Hippocampal formation (tissue), 2 donors: ENCODE results near the gene GGACT.

Experiments used
- DNase-seq, 2 donors: peaks; one replicate each; lab custom pipeline; 2025; lab: John Stamatoyannopoulos, UW

The GGACT gene

DNA sequence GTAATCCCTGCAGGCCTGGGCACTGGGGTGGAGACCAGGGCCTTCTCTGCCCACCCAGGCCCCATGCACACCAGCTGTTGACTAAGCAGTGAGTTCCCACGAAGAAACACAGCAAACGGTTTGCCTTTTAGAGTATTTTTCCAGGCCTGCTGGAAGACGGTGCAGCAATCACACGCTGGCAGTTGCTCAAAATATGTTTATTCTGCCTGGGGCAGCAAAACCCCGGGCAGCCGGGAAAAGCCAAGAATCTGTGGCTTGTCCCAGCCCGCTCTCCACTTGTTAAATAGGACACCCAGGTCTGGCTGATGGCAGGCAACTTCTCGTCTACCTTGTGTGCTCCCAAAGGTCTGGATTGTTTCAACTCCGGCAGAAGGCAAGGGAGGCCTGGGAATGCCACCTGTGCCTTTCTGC, 40.8 kb downstream of the GGACT start:
- no peak for DNase-seq

DNA sequence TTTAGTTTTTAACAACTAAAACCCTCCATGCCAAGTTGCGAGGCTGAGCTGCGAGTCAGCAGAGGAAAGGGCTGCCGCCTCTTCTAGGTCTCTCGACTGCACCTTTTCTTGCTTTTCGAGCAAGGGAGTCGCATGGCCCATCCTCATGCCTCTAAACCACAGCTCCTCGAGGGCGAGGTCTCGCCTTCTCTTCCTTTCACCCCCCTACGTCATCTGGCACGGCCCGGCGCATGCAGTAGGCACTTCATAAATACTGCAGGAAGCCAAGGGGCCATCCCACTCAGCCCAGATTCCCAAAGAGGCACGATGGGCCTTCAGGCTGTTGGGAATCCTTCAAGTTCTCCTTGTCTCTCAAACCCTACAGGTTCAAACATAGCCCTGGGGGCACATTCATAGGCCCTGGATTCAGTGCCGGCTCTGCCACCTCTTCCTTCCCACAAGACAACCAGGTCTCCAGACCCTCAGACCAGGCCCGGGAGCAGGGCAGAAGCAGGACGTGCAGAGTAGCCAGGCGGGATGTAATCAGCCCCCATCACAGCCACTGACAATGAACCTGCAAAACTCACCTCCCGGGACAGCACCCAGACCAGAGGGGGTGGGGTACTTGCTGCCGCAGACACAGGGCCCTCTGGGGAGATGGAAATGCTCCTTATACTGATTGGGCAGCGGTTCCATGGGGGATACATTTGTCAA, 41.7 kb downstream of the GGACT start:
- DNase-seq: no peak

DNA sequence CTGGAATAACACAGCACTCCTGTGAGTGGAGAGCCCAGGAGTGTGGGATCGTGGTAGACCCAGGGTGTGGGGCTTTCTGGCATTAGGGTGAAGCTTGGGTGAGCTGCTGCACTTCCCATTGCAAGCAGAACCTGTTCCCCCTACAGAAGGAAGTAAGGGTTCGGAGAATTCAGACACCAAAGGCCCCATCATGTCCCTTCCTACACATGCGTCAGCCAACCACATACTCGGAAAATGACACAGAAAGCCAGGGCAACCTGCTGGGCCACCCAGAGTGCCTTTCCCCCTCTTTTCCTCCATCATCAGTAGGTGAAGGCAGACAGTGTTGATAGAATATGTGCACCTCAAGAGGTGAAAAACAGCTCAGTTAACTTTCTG, 42.9 kb downstream of the GGACT start:
- no peak for DNase-seq

DNA sequence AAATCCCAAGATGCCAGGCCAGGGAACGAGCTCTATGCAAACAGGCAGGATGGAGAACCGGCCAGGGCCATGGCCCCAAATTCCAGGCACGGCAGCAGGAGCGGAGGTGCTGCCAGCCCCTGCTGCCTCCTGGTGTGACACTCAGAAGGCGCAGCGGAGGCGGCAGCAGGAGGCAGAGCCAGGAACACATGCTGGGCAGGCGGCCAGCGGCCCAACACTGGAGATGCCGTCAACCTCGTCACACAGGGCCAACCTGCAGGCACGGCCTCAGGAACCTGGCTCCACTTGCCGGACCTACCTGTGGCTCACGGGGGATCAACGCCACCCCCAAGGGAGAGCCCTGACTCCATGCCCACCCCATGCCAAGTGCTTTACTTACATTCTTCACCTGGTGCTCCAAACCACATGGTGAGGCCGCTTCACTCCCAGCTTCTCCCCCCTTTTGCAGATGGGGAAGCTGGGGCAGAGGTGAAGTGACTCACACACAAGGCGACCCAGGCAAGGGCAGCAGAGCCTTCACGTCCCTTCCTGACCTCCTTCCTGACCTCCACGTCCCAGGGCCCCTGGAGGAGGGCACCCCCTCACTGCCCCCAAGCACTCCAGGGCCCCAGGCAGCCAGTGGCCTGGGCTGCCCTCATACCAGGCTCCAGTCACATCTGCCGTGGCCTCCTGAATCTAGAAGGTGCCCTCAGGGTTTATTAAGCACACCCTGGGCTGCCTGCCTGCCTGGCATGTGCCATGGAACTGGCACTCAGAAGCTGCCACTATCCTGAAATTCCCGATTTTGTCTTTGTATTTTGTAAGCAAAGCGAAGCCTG, 43.5 kb downstream of the GGACT start:
- no peak for DNase-seq

DNA sequence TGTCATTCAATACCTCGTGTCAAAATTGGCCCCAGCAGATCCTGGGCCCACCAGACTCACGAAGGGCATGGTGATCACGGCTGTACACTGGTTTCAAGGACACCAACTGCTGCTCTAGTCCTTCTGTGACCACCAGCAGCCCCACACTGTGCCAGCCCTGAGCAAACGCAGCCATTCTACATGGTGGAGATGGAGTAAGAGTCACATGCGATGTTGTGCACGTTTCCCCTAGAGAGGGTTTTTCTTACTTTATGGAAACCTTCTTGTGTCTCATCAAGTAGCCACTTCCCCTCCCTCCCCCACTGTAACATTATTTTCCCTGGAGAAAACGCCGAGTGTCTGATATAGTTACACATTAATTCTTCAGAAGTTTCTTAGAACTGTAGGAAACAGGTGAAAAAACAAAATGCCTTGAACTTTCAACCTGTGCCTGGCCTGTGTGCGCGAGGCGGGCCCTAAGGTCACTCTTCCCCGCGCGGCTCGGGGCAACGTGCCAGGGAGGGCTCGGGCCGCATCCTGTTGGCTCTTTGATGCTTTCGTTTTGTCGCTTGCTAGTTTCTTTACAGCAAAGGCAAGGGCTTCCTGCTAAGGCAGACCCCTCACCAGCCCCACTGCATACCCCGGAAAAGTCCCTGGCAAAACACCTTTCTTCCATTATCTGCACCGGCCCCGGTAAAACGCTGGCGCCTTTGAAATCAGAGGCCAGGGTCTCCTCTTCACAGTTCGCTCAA, 44.6 kb downstream of the GGACT start:
- DNase-seq: no peak

DNA sequence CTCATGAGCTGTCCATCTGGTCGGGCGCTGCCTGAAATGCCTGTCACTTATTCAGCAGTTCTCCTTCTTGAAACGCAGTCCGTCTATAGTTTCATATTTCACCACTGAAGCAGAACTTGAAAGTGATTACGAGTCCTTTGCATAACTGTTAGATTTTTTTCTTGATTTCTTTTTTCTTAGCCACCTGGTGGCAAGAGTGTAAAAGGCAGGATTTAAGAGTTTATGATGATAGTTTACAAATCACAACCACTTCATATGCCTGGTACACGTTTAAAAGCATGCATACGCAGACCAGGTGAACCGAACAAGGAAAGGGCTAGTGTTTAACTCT, 45.8 kb downstream of the GGACT start:
- no peak for DNase-seq

DNA sequence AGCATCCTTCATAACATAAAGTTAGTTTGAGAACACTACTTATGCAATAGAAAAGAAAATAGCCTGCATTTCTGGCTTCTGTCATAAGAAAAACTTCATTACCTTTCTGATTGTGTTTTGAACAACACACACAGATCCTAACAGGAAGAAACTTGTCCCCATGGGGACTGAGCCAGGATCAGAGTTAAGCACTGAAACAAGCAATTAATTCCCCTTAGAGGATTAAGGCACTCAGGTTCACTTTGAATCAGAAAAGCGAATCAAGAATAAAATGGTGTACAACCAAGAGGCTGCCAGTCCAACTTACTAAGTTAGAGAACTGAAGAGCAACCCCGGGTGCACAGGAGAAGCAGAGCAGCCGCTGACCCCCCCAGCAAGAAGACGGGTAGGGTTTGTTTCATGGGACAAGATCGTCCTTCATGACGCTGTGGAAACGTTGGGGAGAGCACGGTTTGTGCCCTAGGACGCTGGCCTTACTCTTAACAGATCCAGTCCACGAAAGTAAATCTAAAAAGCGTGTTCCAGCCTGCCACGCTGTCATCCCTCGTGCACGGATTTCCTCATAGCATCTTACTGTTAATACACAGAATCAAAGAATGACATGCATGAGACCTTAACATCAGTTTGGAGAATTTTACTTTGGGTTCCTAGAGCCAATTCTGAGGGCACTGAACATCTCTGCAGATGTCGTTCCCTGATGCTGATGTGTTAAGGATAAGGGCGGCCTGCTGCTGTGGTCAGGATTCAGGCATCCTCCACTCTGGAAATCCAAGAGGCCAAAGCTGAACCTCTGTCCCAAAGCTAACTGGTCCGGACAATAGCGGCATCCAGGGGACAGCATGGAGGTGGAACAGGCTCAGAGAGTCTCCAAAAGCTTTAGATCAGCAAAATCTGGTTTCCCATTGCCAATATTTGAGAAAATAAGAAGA, 46.4 kb downstream of the GGACT start:
- no peak for DNase-seq

DNA sequence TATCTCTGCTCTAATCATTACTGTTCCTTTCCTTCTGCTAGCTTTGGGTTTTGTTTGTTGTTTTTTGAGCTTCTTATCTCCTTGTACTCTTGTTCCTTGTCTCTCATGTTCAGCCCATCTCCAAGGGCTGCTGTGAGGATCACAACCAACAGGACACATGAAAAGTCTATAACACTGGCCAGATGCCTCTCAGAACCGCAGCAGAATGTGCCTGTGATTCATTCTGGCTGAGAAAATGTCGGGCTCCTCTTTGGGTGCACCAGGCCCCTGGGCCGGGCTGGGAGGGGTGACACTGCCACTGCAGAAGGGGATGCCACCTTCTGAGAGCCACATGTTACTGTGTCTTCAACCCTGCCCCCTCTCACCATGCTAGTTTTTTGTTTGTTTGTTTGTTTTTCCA, 48.0 kb downstream of the GGACT start:
- no peak for DNase-seq

DNA sequence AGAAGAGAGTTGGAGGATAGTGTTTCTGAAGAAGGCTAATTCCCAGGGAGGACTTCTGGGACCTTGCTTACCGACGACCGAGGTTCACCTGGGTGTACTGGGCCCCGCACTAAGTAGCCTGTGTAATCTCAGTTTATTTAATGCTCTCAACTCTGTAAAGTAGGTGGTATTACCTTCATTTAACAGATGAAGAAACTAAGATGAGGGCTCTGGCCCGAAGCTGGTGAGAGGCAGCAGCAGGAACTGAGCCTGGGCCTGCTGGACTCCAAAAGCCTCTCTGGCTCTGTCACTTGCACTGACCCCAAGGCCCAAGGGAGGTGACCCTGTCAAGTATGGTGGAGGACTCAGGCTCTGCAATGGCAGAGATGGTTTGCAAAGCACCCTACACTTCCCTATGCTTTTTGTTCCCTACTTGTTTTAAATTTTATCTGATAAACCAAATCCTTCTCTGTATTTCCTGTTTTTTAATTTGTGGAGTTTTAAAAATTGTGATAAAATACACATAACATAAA, 50.6 kb downstream of the GGACT start:
- no peak for DNase-seq

DNA sequence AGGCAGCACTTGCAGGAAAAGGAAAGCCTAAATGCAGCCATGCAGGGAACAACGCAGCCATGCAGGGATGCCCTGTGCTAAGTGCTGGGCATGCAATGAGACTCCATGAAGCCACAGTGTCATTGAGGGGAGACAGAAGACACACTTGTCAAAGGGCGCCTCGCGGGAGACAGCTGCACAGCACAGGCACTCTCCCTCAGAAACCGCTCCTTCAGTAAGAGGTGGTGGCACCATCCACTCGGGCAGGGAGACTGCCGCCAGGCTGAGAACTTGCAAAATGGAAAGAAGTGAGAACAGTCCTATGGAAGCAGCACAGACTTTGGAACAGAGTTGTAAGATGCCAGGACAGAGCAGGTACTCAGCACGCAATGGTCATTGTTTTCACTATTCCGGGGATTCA, 51.1 kb downstream of the GGACT start:
- DNase-seq: no peak

DNA sequence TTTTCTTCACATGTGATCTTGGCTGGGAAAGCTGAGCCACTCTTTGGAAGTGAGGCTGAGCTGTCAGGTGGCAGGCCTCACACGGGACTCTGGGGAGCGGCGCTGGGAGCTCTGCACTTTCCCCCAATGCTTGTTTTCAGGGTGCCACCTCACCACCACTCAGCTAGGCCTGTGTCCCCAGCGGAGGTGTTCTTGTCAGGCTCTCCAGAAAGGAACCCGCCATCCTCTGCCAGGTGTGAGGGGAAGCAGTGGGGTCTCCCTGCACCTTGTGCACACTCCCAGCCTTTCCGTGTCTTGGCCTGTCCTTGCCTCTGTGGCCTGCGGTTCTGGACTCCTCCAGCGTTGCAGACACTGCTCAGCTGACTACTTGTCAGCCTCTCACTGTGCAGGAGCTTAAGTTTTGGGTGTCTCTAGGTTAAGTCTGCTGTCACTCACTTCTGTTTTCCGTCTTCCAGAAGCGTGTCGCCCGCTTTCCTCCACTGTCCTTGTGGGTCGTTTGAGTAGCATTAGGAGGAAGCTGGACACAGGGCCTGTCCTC, 51.9 kb downstream of the GGACT start:
- no peak for DNase-seq

DNA sequence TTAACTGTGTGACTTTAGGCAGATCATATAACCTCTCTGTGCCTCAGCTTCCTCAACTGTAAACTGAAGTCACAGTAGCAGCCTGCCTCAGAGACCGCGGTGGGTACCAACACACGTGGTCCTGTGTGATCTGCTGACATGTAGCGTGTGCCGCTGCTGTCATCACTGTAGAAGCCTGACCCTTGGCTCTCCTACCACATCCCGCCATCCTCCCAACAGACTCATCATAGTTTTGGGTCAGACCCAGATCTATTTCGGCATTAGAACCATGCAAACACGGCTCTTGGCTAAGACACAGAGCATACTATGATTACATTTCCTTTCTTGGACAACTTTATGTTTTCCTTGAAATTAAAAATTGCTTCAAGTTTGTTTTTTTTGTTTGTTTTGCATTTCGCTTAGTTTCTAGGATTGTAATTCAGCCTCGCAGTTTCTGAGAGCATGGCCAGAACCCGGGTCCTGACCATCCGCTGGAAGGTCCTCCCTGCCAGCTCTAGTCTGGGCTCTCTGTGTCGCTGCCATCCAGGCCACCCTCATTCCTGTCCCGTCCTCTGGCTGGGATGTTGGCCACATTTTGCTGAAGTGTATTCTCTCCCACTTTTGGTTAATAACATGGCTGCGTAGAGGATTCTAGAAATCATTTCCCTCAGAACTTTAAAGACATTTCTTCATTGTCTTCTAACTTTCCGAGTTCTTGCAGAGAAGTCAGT, 53.0 kb downstream of the GGACT start:
- DNase-seq: no peak

DNA sequence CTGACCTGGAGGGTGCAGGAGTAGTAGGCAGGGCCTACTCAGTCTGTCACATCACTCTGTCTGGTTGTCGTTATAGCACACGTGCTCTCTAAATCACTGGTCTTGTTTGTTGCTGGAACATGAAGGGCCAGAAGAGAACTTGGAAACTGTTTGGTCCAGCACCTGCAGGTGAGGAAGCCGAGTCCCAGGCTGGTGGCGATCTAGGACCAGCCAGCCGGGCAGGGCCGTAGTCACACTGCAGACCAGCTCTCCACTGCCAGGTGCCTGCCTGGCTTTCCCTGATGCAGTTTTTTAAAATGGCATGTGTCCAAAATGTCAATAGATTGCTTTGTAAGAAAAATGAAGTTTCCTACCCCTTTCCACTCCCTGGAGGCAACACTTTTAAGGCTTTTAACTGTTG, 53.7 kb downstream of the GGACT start:
- DNase-seq: no peak

DNA sequence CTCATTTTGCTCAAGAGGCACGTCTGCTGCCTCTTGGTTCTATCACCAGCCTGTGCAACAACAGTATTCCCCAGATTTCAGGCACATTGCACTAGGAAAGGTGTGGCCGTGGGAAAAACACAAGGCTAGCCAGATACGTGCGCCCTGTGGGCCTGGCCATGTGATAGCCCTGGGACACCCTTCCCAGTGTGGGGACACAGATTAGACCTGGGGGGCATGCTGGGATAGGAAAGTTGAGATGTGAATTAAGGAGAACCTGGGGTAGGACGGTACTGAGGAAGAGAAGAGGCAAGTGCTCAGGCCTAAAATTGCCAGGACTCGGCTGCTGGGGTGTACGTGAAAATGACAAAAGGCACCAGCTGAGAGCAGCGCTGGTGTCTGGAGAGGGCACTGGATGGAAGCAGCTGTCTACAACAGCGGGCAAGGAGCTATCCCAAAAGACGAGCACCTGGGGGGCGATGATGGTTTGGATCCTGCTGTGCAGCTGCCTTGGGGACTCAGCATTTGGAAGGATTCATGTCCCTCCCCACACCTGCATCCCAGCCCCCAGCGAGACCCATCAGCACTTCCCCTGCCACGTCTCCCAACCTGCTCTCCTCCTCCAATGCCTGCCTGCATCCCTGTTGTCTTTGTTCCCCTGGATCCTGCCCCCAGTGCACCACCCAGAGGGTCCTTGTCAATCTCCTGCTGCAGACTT, 54.3 kb downstream of the GGACT start:
- DNase-seq: no peak

DNA sequence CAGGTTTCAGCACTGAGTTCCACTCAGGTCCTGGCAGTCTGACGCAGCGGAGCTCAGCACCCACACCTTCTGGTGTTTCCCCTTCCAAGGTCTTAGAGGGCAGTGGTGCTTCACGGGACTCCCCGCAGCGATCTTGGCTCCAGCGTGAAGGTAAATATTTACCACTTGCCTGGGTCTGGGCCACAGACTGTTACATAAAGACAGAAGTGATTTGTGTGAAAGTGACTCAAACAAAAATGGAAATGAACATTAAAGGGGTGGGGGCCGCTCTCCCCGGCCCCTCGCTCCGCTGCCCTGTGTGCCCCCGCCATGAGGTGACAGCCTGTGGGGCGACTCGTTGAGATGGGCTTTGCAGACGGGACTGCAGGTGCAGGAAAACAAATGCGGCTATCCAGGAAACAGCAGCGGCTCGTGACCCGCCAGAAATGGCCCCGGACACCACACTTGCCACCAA, 55.0 kb downstream of the GGACT start:
- DNase-seq: no peak

DNA sequence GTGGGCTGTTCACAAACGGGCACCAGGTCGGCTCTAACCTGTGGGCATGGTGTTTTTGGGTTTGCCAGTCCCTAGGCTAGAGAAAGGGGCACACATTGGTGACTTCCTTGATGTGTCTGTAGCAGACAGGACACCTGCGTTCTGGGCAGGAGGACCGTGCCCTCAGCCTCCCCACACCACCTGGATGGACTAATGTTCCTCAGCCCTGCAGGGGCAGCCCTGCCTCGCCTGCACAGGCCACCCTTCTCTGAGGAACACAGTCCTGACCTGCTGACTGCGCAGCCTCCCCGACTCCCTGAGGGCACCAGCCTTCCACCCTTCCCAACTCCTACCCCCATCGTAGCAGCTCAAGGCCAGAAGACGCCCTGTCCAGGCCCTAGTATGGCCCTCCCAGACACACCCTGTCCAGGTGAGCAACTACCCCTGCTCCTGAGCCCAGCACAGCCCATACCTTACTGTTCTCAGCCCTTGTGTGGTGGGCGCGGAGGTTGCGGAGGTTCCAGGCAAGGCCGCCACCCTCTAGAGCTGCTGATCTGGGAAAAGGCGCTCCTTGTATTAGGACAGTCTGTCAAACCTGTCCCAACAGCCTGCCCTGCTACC, 55.7 kb downstream of the GGACT start:
- no peak for DNase-seq

DNA sequence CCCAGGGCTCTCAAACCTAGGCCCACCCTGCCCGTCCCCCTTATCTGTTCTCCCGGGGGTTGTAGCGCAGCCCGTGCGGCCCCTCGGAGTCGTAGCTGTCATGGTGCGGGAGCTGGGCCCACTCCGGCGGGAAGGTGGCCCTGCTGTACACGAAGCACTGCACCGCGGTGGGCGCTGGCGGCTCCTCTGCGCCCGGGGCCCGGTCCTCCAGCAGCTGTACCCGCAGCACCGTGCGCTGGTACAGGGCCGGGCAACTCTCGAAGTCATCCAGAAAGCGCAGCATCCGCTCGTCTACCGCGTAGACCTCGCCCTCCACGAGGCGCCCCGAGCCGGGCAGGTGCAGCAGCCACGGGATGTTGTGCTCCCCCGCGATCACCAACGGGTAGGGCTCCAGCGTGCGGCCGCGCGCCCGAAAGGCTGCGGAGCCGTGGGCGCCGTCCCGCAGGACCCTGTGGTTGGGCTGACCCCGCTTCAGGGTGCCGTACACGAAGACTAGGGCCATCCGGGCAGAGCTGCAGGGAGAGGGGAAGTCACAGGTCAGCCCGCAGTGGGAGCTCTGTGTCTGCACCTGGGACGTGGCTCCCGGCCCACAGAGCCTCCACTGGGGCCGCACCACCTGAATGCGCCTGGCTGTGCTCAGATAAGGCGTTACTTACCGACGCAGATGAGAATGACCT, 56.4 kb downstream of the GGACT start:
- DNase-seq: no peak

DNA sequence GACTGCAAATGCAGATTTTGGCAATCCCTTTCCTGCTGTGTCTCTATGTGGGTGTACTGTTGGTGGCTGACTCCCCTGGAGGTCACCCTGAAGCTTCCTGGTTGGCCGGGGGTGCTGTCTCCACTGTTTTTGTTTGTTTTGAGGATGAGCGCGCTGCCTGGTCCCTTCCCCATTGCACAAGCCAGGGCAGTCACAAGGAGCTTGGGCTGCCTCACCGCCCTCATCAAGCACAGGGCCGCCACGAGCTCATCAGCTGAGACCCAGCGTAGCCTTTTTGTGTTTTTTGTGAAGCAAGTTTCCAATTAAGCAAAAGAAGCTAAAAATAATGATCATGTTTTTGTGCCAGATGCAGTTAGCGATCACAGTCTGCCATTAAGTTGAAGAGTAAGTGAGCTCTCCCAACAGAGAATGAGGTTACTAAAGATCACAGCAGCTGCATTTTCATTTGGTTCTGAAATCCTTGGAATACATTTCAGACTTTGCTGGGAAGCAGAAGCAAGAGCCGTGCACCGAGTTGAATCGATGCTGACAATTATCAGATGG, 57.8 kb downstream of the GGACT start:
- DNase-seq: peak in 1 of 2 donors; percentile 54
